ENCODE results near the gene DNAJC15.

Gene DNAJC15

GRCh38 chr13:43129511-43130110 lies 106.2 kb downstream of the DNAJC15 start:
- no peak for DNase-seq

- no peak for DNase-seq
These were observed 108.9 kb downstream of the DNAJC15 start for GRCh38 chr13:43132257-43132656.

- no peak for DNase-seq
These were observed 109.5 kb downstream of the DNAJC15 start for GRCh38 chr13:43132911-43133310.

GRCh38 chr13:43133792-43134191 lies 110.4 kb downstream of the DNAJC15 start:
- DNase-seq: no peak

GRCh38 chr13:43134868-43135267 lies 111.5 kb downstream of the DNAJC15 start:
- DNase-seq: no peak

GRCh38 chr13:43135516-43135915 lies 112.1 kb downstream of the DNAJC15 start:
- no peak for DNase-seq

GRCh38 chr13:43136920-43137575 lies 113.7 kb downstream of the DNAJC15 start:
- DNase-seq: no peak

- DNase-seq: no peak
These were observed 115.8 kb downstream of the DNAJC15 start for GRCh38 chr13:43139211-43139610.

- DNase-seq: no peak
These were observed 116.5 kb downstream of the DNAJC15 start for GRCh38 chr13:43139921-43140320.

GRCh38 chr13:43140985-43141384 lies 117.6 kb downstream of the DNAJC15 start:
- DNase-seq: no peak

- no peak for DNase-seq
These were observed 118.3 kb downstream of the DNAJC15 start for GRCh38 chr13:43141685-43142084.

GRCh38 chr13:43143591-43143990 lies 120.2 kb downstream of the DNAJC15 start:
- DNase-seq: no peak

GRCh38 chr13:43145534-43146196 lies 122.3 kb downstream of the DNAJC15 start:
- no peak for DNase-seq

GRCh38 chr13:43146400-43146799 lies 123.0 kb downstream of the DNAJC15 start:
- DNase-seq: no peak

GRCh38 chr13:43150369-43151207 lies 127.2 kb downstream of the DNAJC15 start:
- DNase-seq: no peak

GRCh38 chr13:43153436-43154090 lies 130.2 kb downstream of the DNAJC15 start:
- DNase-seq: no peak

- no peak for DNase-seq
These were observed 130.8 kb downstream of the DNAJC15 start for GRCh38 chr13:43154156-43154651.

- DNase-seq: no peak
These were observed 131.5 kb downstream of the DNAJC15 start for GRCh38 chr13:43154839-43155238.

- no peak for DNase-seq
These were observed 133.5 kb downstream of the DNAJC15 start for GRCh38 chr13:43156916-43157315.

- DNase-seq: no peak
These were observed 134.4 kb downstream of the DNAJC15 start for GRCh38 chr13:43157796-43158195.

GRCh38 chr13:43158516-43158915 lies 135.1 kb downstream of the DNAJC15 start:
- no peak for DNase-seq

- no peak for DNase-seq
These were observed 135.7 kb downstream of the DNAJC15 start for GRCh38 chr13:43159026-43159461.

Measured in central memory CD4-positive, alpha-beta T cell (primary cell).